ENCODE data around the gene IMPG2. TPM values are rescaled to one million over a fixed set of nuclear protein-coding genes. Genes with fewer than 3 reads are reported as not detected.
"Not testable (repeated sequence)": the region's sequence is repeated elsewhere in the genome, so short reads cannot be mapped to it uniquely, and the experiment has no call there.

Gene IMPG2
- under 1 TPM; 0.37 to 0.66 (median 0.61) TPM for polyA plus RNA-seq (ENCODE audit: insufficient read length in 3 of 3)
- long read RNA-seq, donor 1: 0 reads
- long read RNA-seq, donor 2: 0 reads
- long read RNA-seq, donor 3: 0 reads
- long read RNA-seq, donor 4: 0 reads
- long read RNA-seq, donor 5: 0 reads
- long read RNA-seq, donor 6: 0 reads
- long read RNA-seq, donor 7: 0 reads
- long read RNA-seq, donor 8: 0 reads
- long read RNA-seq, donor 9: 0 reads
- long read RNA-seq, donor 10: 0 reads
- long read RNA-seq, donor 11: 0 reads
- long read RNA-seq, donor 12: 0 reads
- long read RNA-seq, donor 13: 0 reads
- long read RNA-seq, donor 14: 0 reads
- long read RNA-seq, donor 15: 0 reads
- long read RNA-seq, donor 16: 0 reads

- DNase-seq: no peak
Measured at GRCh38 chr3:101320475-101320874, at the start of gene IMPG2. Gene IMPG2, minus strand, starts transcription at chr3:101320575. Its CDS starts 203 bp downstream, at chr3:101320372.

- no peak for DNase-seq
Measured at GRCh38 chr3:101362406-101362805, 42.0 kb upstream of the IMPG2 start.

GRCh38 chr3:101351829-101352228 lies 31.5 kb upstream of the IMPG2 start:
- no peak for DNase-seq

- DNase-seq: no peak
Measured at GRCh38 chr3:101340591-101340990, 20.2 kb upstream of the IMPG2 start.

- no peak for DNase-seq
Measured at GRCh38 chr3:101333883-101334282, 13.5 kb upstream of the IMPG2 start.

- no peak for DNase-seq
Measured at GRCh38 chr3:101329016-101329673, 8.8 kb upstream of the IMPG2 start.

- DNase-seq: no peak
Measured at GRCh38 chr3:101325393-101326134, 5.2 kb upstream of the IMPG2 start.

GRCh38 chr3:101319531-101319930 lies 844 bp downstream of the IMPG2 start:
- DNase-seq: no peak

GRCh38 chr3:101312545-101312944 lies 7.8 kb downstream of the IMPG2 start:
- DNase-seq: no peak

- no peak for DNase-seq
Measured at GRCh38 chr3:101311676-101312075, 8.7 kb downstream of the IMPG2 start.

- no peak for DNase-seq
Measured at GRCh38 chr3:101310978-101311375, 9.4 kb downstream of the IMPG2 start.

- DNase-seq: not testable (repeated sequence)
Measured at GRCh38 chr3:101308147-101308772, 12.1 kb downstream of the IMPG2 start.

- no peak for DNase-seq
Measured at GRCh38 chr3:101303836-101304235, 16.5 kb downstream of the IMPG2 start.

- DNase-seq: no peak
Measured at GRCh38 chr3:101303089-101303731, 17.2 kb downstream of the IMPG2 start.

GRCh38 chr3:101300073-101300472 lies 20.3 kb downstream of the IMPG2 start:
- no peak for DNase-seq

- no peak for DNase-seq
Measured at GRCh38 chr3:101292027-101292426, 28.3 kb downstream of the IMPG2 start.

GRCh38 chr3:101288294-101288693 lies 32.1 kb downstream of the IMPG2 start:
- DNase-seq: no peak

- no peak for DNase-seq
Measured at GRCh38 chr3:101284757-101285156, 35.6 kb downstream of the IMPG2 start.

GRCh38 chr3:101281521-101282030 lies 38.8 kb downstream of the IMPG2 start:
- peak; percentile 24 for DNase-seq

- no peak for DNase-seq
Measured at GRCh38 chr3:101279765-101280385, 40.5 kb downstream of the IMPG2 start.

GRCh38 chr3:101279162-101279561 lies 41.2 kb downstream of the IMPG2 start:
- DNase-seq: no peak
